Left renal cortex interstitium (tissue), 4 donors: ENCODE results near the gene ENPP1. TPM values are rescaled to one million over a fixed set of nuclear protein-coding genes. Genes with fewer than 3 reads are reported as not detected.
"Not testable (repeated sequence)": the region's sequence is repeated elsewhere in the genome, so short reads cannot be mapped to it uniquely, and the experiment has no call there.

Experiments used
- DNase-seq, 4 donors: peaks; one replicate each; pipeline ENCODE4 v3.0.0-alpha.2; 2013; ENCODE audit warnings: low read depth in 4 of 4, low spot score in 2 of 4, missing footprints in 1 of 4
- polyA plus RNA-seq, 4 donors: library from polyadenylated mRNA; unstranded; fragments of 120-200 nt; gene quantifications; one replicate each; pipeline ENCODE4 v1.2.1, GENCODE V29; 2013; ENCODE audit not compliant: insufficient read length in 4 of 4

The ENPP1 gene
- polyA plus RNA-seq, 4 donors = 18.3 to 27.7 (median 20.3) TPM

GRCh38 chr6:131909408-131910218, 101.8 kb downstream of the ENPP1 start:
- DNase-seq = peak in 2 of 4 donors; percentile 64 to 79

DNA sequence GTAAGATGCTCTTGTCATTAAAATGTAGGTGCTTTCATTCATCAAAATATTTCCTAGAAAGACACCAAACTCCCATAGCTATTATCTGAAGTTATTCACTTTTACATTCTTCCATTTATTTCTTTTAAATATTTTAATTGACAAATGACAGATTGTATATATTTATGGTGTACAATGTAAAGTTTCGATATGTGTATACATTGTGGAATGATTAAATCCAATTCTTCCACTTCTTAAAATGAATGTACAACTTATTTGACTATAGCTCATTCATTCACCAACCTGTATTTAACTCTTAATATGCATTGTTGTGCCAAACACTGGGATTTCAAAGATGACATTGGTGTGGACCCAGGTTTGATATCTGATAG, 102.4 kb downstream of the ENPP1 start:
- DNase-seq = no peak

DNA sequence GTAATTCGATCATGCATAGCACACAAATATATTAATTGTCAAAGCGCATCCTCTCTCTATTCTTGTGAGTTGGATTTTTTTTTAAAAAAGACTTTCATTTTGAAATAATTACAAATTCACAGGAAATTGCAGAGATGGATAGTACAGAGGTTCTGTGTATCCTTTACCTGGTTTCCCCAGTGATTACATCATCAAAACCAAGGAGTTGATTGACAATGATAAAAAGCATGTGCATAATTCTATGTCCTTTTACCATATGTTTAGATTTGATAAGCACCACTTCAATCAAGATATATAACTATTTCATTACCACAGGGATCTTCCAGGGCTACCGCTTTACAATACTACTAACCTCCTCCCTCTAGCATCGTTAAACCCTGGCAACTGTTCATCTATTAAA, 103.1 kb downstream of the ENPP1 start:
- no peak for DNase-seq

DNA sequence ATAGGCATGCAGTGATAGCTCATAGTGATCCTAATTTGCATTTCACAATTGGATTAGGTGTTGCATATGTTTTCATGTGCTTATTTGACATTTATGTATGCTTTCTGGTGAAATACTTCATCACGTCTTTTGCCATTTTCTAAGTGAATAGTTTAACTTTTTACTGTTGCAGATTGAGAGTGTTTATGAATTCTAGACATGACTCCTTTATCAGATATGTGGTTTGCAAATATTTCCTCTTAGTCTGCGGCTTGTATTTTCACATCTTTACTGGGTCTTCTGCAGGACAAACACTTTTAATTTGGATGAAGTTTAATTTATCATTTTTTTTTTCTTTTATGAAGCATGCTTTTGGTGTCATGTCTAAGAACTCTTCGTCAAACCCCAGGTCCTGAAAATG, 104.1 kb downstream of the ENPP1 start:
- DNase-seq = no peak

DNA sequence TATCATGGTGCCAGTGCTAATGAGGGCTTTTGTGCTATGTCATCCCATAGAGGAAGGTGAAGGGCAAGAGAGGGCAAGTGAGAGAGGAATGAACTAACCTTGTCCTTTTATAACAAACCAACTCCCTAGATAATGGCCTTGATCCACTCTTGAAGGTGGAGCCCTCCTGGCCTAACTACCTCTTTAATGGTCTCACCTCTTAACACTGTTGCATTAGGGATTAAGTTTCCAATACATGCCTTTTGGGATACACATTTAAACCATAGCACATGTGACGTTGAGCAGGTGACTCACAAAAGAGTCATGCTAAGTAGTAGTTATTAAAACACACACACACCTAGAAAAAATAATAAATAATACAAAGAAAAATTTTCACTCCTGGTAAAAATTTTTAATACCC, 106.4 kb downstream of the ENPP1 start:
- no peak for DNase-seq

- DNase-seq = peak in 3 of 4 donors; percentile 32 to 73 (median 39)
These were observed 107.3 kb downstream of the ENPP1 start for GRCh38 chr6:131914967-131915751.

GRCh38 chr6:131916091-131916796, 108.4 kb downstream of the ENPP1 start:
- DNase-seq = not testable (repeated sequence)

DNA sequence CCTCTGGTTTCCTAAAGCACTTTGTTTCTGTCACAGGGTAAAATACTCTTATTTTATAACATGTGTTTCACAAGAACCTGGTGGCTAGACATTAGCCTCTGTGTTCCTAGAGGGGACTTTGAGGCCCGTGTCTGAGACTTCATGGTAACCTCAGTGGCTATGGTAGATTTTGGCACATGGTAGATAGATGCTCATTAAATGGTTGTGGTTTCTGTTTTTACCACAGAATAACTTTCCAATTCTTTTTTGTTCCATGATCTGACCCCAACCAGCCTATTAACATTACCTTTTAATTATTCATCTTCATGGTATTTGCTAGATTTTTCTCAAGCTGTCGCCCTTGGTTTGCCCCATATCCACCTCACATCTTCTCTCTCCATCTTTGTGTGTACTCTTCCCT, 109.0 kb downstream of the ENPP1 start:
- DNase-seq = no peak

DNA sequence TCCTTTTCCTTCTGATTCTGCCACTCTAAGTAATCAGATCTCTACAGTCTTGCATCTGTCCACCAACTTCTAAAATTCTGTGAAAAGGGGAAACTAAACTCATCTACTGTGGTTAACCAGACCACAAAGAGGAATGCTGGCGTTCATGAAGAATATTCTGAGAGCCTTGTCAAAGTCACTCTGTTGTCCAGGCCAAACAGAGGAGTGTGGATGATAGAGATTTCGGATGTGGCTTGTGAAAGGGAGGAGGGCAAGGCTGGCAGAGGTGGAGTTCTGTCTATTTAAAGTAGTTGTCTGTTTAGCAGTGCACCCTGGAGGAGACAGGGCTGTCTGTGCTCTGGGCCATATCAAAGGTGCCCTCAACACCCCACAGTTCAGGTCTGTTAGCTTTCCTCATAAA, 109.5 kb downstream of the ENPP1 start:
- DNase-seq = no peak

- DNase-seq = no peak
These were observed 110.2 kb downstream of the ENPP1 start for GRCh38 chr6:131917763-131918649.

- no peak for DNase-seq
These were observed 111.0 kb downstream of the ENPP1 start for GRCh38 chr6:131918650-131919355.

DNA sequence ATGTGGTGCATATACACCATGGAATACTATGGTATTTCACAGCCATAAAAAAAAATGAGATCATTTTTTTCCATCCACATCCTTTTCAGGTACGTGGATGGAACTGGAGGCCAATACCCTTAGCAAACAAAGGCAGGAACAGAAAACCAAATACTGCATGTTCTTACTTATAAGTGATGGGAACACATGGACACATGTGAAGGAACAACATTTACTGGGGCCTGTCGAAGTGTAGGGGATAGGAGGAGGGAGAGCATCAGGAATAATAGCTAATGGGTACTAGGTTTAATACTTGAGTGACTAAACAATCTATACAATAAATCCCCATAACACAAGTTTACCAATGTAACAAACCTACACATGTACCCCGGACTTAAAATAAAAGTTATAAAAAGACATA, 112.8 kb downstream of the ENPP1 start:
- no peak for DNase-seq

DNA sequence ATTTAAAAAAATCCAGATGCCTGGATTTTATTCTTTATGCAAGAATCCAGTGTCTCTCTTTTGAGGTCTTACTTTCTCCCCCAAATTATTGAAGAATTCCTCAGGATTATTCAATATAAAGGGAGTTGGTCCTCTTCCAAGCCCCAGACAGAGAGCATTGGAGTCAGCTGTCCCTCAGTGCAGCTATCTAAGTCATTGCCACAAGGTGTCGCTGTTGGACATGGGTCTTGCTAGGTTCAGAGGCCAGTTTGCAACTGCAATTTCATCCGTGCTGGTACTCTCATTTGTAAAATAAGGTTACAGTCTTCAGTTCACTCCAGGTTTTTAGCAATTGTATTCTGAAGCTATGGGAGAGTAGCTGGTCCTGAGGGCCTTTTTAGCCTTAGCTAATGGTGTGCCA, 115.5 kb downstream of the ENPP1 start:
- no peak for DNase-seq

- DNase-seq = no peak
These were observed 117.2 kb downstream of the ENPP1 start for GRCh38 chr6:131924881-131925474.

DNA sequence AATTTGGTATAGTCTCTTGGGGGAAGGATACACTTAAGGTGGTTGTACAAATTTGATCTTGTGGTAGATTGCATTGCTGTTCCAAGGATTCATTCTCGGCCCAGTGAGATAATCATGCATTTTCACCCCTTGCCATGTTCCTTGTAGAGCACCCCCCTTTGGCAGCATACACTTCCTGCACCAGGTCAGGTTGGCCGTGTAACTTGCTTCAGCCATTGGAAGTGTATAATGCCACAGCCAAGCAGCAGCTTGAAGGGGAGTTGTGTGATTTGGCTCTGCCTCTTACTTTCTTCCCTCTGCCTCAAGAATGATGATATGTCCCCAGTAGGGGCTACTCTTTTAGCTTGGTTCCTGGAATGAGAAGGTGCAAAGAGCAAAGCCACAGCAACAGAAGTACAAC, 121.4 kb downstream of the ENPP1 start:
- no peak for DNase-seq

DNA sequence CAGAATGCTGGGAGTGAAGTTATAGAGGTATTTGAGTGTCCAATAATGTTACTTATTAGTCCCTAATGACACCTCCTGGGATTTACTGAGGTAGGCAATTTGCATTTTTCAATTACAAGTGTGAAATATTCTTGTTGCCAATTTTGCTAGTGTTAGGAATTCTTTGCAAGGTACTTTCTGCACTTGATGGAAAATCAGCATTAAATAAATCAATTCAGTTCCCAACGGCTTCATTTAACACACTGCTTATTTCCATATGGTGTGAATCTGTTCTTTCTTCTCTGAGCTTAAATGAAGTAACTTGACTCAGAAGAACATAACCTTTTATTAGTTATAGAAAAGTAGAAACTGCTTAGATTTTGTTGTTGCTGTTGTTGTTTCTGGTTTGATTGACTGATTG, 122.2 kb downstream of the ENPP1 start:
- no peak for DNase-seq

GRCh38 chr6:131931063-131931750, 123.4 kb downstream of the ENPP1 start:
- DNase-seq = no peak

DNA sequence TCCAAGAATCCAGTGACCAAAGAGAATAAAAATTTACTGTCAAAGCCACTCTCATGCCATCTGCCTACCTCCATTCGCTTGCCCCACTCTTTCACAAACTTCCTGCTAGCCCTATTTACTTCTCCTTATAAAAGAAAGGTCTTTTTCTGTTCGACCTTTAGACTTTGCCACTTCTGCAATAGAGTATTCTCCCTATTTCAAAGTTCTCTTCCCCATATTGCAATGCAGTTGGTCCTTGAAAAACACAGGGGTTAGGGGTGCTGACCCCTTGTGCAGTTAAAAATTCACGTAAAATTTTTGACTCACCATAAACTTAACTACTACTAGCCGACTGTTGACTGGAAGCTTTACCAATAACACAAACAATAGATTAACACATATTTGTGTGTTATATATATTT, 128.3 kb downstream of the ENPP1 start:
- no peak for DNase-seq

GRCh38 chr6:131937226-131937625, 129.4 kb downstream of the ENPP1 start:
- DNase-seq = no peak
